Measurements from ENCODE around the gene MMP14. TPM values are rescaled to one million over a fixed set of nuclear protein-coding genes. Genes with fewer than 3 reads are reported as not detected.

Gene MMP14
- total and polyA plus RNA-seq, 2 of the 13 experiments (the other 11 are each of a cell fraction or from before 2014, with no cell fraction given), result 5.2 to 9.8 TPM

GRCh38 chr14:22829661-22830442, 6.5 kb upstream of the MMP14 start, which contains the start of gene MRPL52 (continued):
- 0 out of 2 replicates have a peak, but pooled peaks have one; percentile 47 for TF ChIP-seq RNF219 (CRISPR knock-in tag; IDR thresholded peaks at IDR 0.05)
- no peak for TF ChIP-seq GPBP1L1 (CRISPR knock-in tag; IDR thresholded peaks at IDR 0.05)
- TF ChIP-seq, protein P1, sequence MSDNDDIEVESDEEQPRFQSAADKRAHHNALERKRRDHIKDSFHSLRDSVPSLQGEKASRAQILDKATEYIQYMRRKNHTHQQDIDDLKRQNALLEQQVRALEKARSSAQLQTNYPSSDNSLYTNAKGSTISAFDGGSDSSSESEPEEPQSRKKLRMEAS (IDR thresholded peaks at IDR 0.05), result peak; percentile 89
- TF ChIP-seq PCBP1 (IDR thresholded peaks at IDR 0.05; ENCODE audit: borderline replicate concordance, low read depth, low read length), result peak; percentile 58; the same call in 1 of the 2 replicates
- peak; percentile 95 for TF ChIP-seq ZNF782 (CRISPR knock-in tag; IDR thresholded peaks at IDR 0.05; ENCODE audit: borderline replicate concordance)
- TF ChIP-seq ZNF781 (CRISPR knock-in tag; IDR thresholded peaks at IDR 0.05; ENCODE audit: borderline replicate concordance, not compliant biosample characterization), result peak; percentile 83
- TF ChIP-seq PHF5A (CRISPR knock-in tag; IDR thresholded peaks at IDR 0.05; ENCODE audit: low read depth, unreplicated experiment), result no peak
- TF ChIP-seq HNF1B (CRISPR knock-in tag; IDR thresholded peaks at IDR 0.05), result peak; percentile 70
- TF ChIP-seq FIP1L1 (IDR thresholded peaks at IDR 0.05; ENCODE audit: borderline replicate concordance, insufficient read depth, low read depth, low read length), result peak; percentile 82; the same call in 1 of the 2 replicates
- peak; percentile 84; the same call in 1 of the 2 replicates for TF ChIP-seq ZSCAN29 (CRISPR knock-in tag; conservative IDR thresholded peaks at IDR 0.05)
- TF ChIP-seq ZNF24 (IDR thresholded peaks at IDR 0.05), result no peak
- no peak for TF ChIP-seq ZNF720 (CRISPR knock-in tag; IDR thresholded peaks at IDR 0.05)
- TF ChIP-seq ZNF737 (CRISPR knock-in tag; IDR thresholded peaks at IDR 0.05; ENCODE audit: borderline replicate concordance), result peak; percentile 38; the same call in 1 of the 2 replicates
- peak; percentile 57; the same call in 1 of the 2 replicates for TF ChIP-seq FOSL1 (CRISPR knock-in tag; IDR thresholded peaks at IDR 0.05; ENCODE audit: borderline replicate concordance)
- peak; percentile 78; the same call in 1 of the 2 replicates for TF ChIP-seq CHCHD3 (CRISPR knock-in tag; IDR thresholded peaks at IDR 0.05)
- TF ChIP-seq, protein P2, sequence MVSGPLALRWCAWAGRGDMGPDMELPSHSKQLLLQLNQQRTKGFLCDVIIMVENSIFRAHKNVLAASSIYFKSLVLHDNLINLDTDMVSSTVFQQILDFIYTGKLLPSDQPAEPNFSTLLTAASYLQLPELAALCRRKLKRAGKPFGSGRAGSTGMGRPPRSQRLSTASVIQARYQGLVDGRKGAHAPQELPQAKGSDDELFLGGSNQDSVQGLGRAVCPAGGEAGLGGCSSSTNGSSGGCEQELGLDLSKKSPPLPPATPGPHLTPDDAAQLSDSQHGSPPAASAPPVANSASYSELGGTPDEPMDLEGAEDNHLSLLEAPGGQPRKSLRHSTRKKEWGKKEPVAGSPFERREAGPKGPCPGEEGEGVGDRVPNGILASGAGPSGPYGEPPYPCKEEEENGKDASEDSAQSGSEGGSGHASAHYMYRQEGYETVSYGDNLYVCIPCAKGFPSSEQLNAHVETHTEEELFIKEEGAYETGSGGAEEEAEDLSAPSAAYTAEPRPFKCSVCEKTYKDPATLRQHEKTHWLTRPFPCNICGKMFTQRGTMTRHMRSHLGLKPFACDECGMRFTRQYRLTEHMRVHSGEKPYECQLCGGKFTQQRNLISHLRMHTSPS (CRISPR knock-in tag; IDR thresholded peaks at IDR 0.05; ENCODE audit: low read depth), result peak; percentile 32; the same call in 1 of the 2 replicates
- TF ChIP-seq REL (CRISPR knock-in tag; conservative IDR thresholded peaks at IDR 0.05), result no peak
- TF ChIP-seq ZNF614 (CRISPR knock-in tag; IDR thresholded peaks at IDR 0.05; ENCODE audit: borderline replicate concordance), result peak; percentile 55; the same call in 1 of the 2 replicates
- TF ChIP-seq ZNF30 (CRISPR knock-in tag; IDR thresholded peaks at IDR 0.05), result peak; percentile 89; the same call in 1 of the 2 replicates
- no peak for TF ChIP-seq TEAD3 (CRISPR knock-in tag; optimal IDR thresholded peaks at IDR 0.05; ENCODE audit: borderline replicate concordance)
- TF ChIP-seq HHEX (CRISPR knock-in tag; IDR thresholded peaks at IDR 0.05), result peak; percentile 66
- peak; percentile 86; the same call in 1 of the 2 replicates for TF ChIP-seq ZNF367 (CRISPR knock-in tag; IDR thresholded peaks at IDR 0.05; ENCODE audit: borderline replicate concordance)
